Activated CD4-positive, alpha-beta memory T cell treated with anti-CD3 and anti-CD28 coated beads, Interleukin-2, amount 10 ng/mL, durations not matched to agents 7 days and 5 days (primary cell): ENCODE data around the gene VPS54. TPM values are rescaled to one million over a fixed set of nuclear protein-coding genes. Genes with fewer than 3 reads are reported as not detected.
"Not testable (repeated sequence)": the region's sequence is repeated elsewhere in the genome, so short reads cannot be mapped to it uniquely, and the experiment has no call there.

ENCODE experiments used
- CTCF ChIA-PET: fragments of 350-600 bp; sonication (Branson Sonifier 250); formaldehyde crosslinking; loops from one replicate; lab custom pipeline; 2021; ENCODE audit warnings: antibody characterized with exemption, inconsistent platforms; lab: Charles Lee
- POLR2A ChIA-PET: fragments of 350-600 bp; sonication (Branson Sonifier 250); formaldehyde crosslinking; loops from one replicate; lab custom pipeline; 2021; ENCODE audit warnings: antibody characterized with exemption; lab: Charles Lee
- DNase-seq: peaks from one replicate; pipeline ENCODE4 v3.0.0-alpha.2; 2020
- H3K27ac Mint-ChIP-seq: one replicate; pipeline ENCODE4 v1.8.0; 2021; ENCODE audit warnings: mild to moderate bottlenecking, mixed read lengths
- H3K27me3 Mint-ChIP-seq: one replicate; pipeline ENCODE4 v1.8.0; 2021; ENCODE audit warnings: mixed read lengths
- H3K36me3 Mint-ChIP-seq: one replicate; pipeline ENCODE4 v1.8.0; 2021; ENCODE audit warnings: low read depth, mixed read lengths
- H3K4me1 Mint-ChIP-seq: one replicate; pipeline ENCODE4 v1.8.0; 2021; ENCODE audit warnings: mixed read lengths
- H3K4me3 Mint-ChIP-seq: one replicate; pipeline ENCODE4 v1.8.0; 2021; ENCODE audit warnings: mild to moderate bottlenecking, mixed read lengths
- H3K9me3 Mint-ChIP-seq: one replicate; pipeline ENCODE4 v1.8.0; 2021; ENCODE audit warnings: mixed read lengths
- total RNA-seq, 2 experiments: library from RNA; stranded (reverse); gene quantifications; one replicate each; pipeline ENCODE4 v1.2.3, GENCODE V29; 2021

The VPS54 gene
- total RNA-seq, 2 experiments from 2014 or later = 18.8 to 19.2 TPM

DNA sequence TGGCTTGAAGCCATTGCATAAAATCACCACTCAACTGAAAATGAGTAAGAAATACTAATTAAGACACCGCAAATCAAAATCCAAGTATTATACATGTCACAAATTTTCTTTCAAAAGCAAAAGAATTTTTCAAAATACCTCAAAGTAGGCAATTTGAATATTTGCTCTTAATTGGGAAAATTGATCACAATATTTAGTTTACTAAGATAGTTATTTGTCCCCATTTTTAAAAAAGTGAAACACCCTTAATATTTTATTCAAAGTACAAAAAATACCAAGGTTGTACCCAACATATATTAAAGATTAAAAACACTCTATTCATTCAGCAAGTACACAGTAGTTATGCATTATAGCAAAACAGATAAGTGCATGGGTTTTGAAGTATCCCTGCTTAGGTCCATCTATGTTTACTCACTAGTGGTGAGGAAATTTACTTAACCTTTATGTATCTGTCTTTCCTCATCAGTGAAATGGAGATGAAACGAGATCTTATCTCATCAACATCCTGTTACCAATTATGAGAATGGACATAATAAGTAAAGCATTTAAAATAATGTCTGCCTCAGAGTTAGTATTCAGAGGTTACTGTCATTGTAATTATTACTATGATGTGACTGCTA, 35.1 kb downstream of the VPS54 start:
- H3K4me1 Mint-ChIP-seq = peaks cover 22% of the 10 kb centered on the region
- ChIA-PET CTCF (no interaction called here), POLR2A (no interaction called here)
- peaks cover 28% of the 10 kb centered on the region for H3K36me3 Mint-ChIP-seq
- no peaks in the 10 kb centered on the region for H3K27me3 Mint-ChIP-seq
- no peak for DNase-seq
- no peak overlapping the region for H3K4me3 Mint-ChIP-seq
- H3K9me3 Mint-ChIP-seq = no peaks in the 10 kb centered on the region
- no peak overlapping the region for H3K27ac Mint-ChIP-seq

DNA sequence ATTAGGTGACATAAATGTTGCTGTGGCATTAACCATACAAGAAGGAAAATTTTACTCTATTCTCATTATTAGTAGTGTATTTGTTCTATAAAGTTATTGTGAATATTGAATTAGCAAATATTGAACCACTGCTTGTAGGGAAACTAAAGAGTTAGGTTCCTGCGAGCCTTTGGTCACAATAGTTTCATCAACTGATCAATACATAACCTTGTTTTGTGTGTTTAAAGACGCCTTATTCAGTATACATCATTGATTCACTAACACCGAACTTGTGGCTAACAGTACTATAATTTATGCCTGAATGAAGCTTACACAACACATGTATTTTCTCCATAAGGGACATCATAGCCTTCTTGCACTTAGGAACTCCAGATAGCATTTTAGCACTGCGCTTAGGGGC, 36.9 kb downstream of the VPS54 start:
- Mint-ChIP-seq H3K4me3 (no peak overlapping the region), H3K4me1 (peaks cover 35% of the 10 kb centered on the region), H3K36me3 (peaks cover 35% of the 10 kb centered on the region), H3K9me3 (no peaks in the 10 kb centered on the region), H3K27me3 (no peaks in the 10 kb centered on the region), H3K27ac (no peak overlapping the region)
- ChIA-PET POLR2A (interaction anchor here (0.7 kb wide), 1 partner anchor 557 kb away, joined by 5 read pairs; no protein-coding TSS in a partner anchor), CTCF (no interaction called here)
- no peak for DNase-seq

- ChIA-PET CTCF (no interaction called here), POLR2A (no interaction called here)
- Mint-ChIP-seq H3K27me3 (no peaks in the 10 kb centered on the region), H3K4me1 (peaks cover 37% of the 10 kb centered on the region), H3K9me3 (no peaks in the 10 kb centered on the region), H3K36me3 (peaks cover 39% of the 10 kb centered on the region), H3K27ac (no peak overlapping the region), H3K4me3 (no peak overlapping the region)
- no peak for DNase-seq
Observed at GRCh38 chr2:63981702-63982103, 37.5 kb downstream of the VPS54 start.

- Mint-ChIP-seq H3K36me3 (peaks cover 43% of the 10 kb centered on the region), H3K27me3 (no peaks in the 10 kb centered on the region), H3K4me3 (no peak overlapping the region), H3K9me3 (no peaks in the 10 kb centered on the region), H3K4me1 (peaks cover 33% of the 10 kb centered on the region), H3K27ac (no peak overlapping the region)
- DNase-seq = no peak
- POLR2A ChIA-PET = no interaction called here
- CTCF ChIA-PET = no interaction called here
Observed at GRCh38 chr2:63980794-63981193, 38.4 kb downstream of the VPS54 start.

DNA sequence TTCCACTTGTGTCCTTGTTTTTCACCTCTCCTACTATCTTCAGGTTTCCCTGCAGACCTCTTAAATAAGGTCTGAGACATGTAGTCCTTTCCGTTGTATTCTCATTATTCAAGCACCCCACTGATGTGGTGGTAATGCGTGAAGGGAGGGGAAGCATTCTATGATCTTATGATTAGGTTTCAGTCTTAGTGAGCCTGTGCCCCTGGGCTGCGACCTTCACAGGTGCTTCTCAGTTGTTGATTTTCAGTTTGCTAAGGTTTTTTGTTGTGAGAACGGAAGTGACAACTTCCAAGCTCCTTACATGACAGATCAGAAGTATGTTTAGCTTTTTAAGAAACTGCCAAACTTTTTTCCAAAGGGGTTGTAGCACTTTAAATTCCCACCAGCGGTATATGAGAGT, 41.3 kb downstream of the VPS54 start:
- peak; percentile 46 for DNase-seq
- Mint-ChIP-seq H3K27ac (peak overlapping the region; percentile 55), H3K27me3 (no peaks in the 10 kb centered on the region), H3K36me3 (peaks cover 56% of the 10 kb centered on the region), H3K4me3 (no peak overlapping the region), H3K4me1 (peaks cover 21% of the 10 kb centered on the region), H3K9me3 (no peaks in the 10 kb centered on the region)
- ChIA-PET CTCF (interaction anchor here (1.2 kb wide), 1 partner anchor 9 kb away, joined by 5 read pairs; no protein-coding TSS in a partner anchor), POLR2A (interaction anchor here (1.0 to 1.2 kb wide), 4 partner anchors 9 to 44 kb away, joined by 3 to 4 read pairs (median 3); partner anchors contain the start of gene VPS54)

GRCh38 chr2:63976125-63976510, 43.1 kb downstream of the VPS54 start:
- POLR2A ChIA-PET = interaction anchor here (1.9 kb wide), 1 partner anchor 10 kb away, joined by 4 read pairs; no protein-coding TSS in a partner anchor
- CTCF ChIA-PET = interaction anchor here (0.5 kb wide), 1 partner anchor 694 kb away, joined by 3 read pairs; no protein-coding TSS in a partner anchor
- H3K4me3 Mint-ChIP-seq = no peak overlapping the region
- H3K27me3 Mint-ChIP-seq = no peaks in the 10 kb centered on the region
- peaks cover 52% of the 10 kb centered on the region for H3K36me3 Mint-ChIP-seq
- no peak for DNase-seq
- no peak overlapping the region for H3K27ac Mint-ChIP-seq
- H3K9me3 Mint-ChIP-seq = no peaks in the 10 kb centered on the region
- H3K4me1 Mint-ChIP-seq = peaks cover 19% of the 10 kb centered on the region

- Mint-ChIP-seq H3K4me3 (no peak overlapping the region), H3K36me3 (peaks cover 52% of the 10 kb centered on the region), H3K4me1 (peaks cover 19% of the 10 kb centered on the region), H3K27ac (no peak overlapping the region), H3K27me3 (no peaks in the 10 kb centered on the region), H3K9me3 (no peaks in the 10 kb centered on the region)
- ChIA-PET CTCF (interaction anchor here (0.5 kb wide), 1 partner anchor 695 kb away, joined by 3 read pairs; no protein-coding TSS in a partner anchor), POLR2A (interaction anchor here (1.9 kb wide), 1 partner anchor 11 kb away, joined by 4 read pairs; no protein-coding TSS in a partner anchor)
- DNase-seq = no peak
Observed at GRCh38 chr2:63975437-63976124, 43.6 kb downstream of the VPS54 start.

- DNase-seq, H3K4me3 Mint-ChIP-seq, H3K27me3 Mint-ChIP-seq, CTCF ChIA-PET, H3K27ac Mint-ChIP-seq, H3K9me3 Mint-ChIP-seq: not testable (repeated sequence)
- Mint-ChIP-seq H3K4me1 (peaks cover 19% of the 10 kb centered on the region), H3K36me3 (peaks cover 48% of the 10 kb centered on the region)
- POLR2A ChIA-PET = interaction anchor here (1.9 kb wide), 1 partner anchor 11 kb away, joined by 4 read pairs; no protein-coding TSS in a partner anchor
Observed at GRCh38 chr2:63975036-63975435, 44.2 kb downstream of the VPS54 start.

- POLR2A ChIA-PET = no interaction called here
- no peaks in the 10 kb centered on the region for H3K9me3 Mint-ChIP-seq
Observed at GRCh38 chr2:63962186-63962585, 57.0 kb downstream of the VPS54 start.

GRCh38 chr2:63950414-63950813, 68.8 kb downstream of the VPS54 start:
- POLR2A ChIA-PET = no interaction called here
- Mint-ChIP-seq H3K4me1 (no peaks in the 10 kb centered on the region), H3K27ac (no peak overlapping the region), H3K9me3 (peaks cover 16% of the 10 kb centered on the region), H3K36me3 (peaks cover 43% of the 10 kb centered on the region), H3K27me3 (no peaks in the 10 kb centered on the region), H3K4me3 (no peak overlapping the region)
- CTCF ChIA-PET = interaction anchor here (1.5 kb wide), 1 partner anchor 15 kb away, joined by 3 read pairs; no protein-coding TSS in a partner anchor
- no peak for DNase-seq

More at GRCh38 chr2:63962186-63962585, 57.0 kb downstream of the VPS54 start:
- H3K27ac Mint-ChIP-seq = no peak overlapping the region
- DNase-seq = no peak
- no peak overlapping the region for H3K4me3 Mint-ChIP-seq
- no peaks in the 10 kb centered on the region for H3K4me1 Mint-ChIP-seq
- no peaks in the 10 kb centered on the region for H3K27me3 Mint-ChIP-seq
- CTCF ChIA-PET = no interaction called here
- peaks cover 43% of the 10 kb centered on the region for H3K36me3 Mint-ChIP-seq

GRCh38 chr2:63942788-63943187, 76.4 kb downstream of the VPS54 start:
- no peak for DNase-seq
- Mint-ChIP-seq H3K27ac (no peak overlapping the region), H3K27me3 (no peaks in the 10 kb centered on the region), H3K36me3 (peaks cover 46% of the 10 kb centered on the region), H3K4me3 (no peak overlapping the region), H3K9me3 (peaks cover 2% of the 10 kb centered on the region), H3K4me1 (no peaks in the 10 kb centered on the region)
- ChIA-PET CTCF (interaction anchor here (0.6 kb wide), 1 partner anchor 703 kb away, joined by 3 read pairs; no protein-coding TSS in a partner anchor), POLR2A (no interaction called here)

DNA sequence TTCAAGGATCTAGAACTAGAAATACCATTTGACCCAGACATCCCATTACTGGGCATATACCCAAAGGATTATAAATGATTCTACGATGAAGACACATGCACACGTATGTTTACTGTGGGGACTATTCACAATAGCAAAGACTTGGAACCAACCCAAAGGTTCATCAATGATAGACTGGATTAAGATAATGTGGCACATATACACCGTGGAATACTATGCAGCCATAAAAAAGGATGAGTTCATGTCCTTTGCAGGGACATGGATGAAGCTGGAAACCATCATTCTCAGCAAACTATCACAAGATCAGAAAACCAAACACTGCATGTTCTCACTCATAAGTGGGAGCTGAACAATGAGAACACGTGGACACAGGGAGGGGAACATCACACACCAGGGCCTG, 87.1 kb downstream of the VPS54 start:
- CTCF ChIA-PET, H3K9me3 Mint-ChIP-seq, POLR2A ChIA-PET, H3K4me1 Mint-ChIP-seq, DNase-seq, H3K27ac Mint-ChIP-seq, H3K27me3 Mint-ChIP-seq, H3K4me3 Mint-ChIP-seq: not testable (repeated sequence)
- H3K36me3 Mint-ChIP-seq = peaks cover 77% of the 10 kb centered on the region

DNA sequence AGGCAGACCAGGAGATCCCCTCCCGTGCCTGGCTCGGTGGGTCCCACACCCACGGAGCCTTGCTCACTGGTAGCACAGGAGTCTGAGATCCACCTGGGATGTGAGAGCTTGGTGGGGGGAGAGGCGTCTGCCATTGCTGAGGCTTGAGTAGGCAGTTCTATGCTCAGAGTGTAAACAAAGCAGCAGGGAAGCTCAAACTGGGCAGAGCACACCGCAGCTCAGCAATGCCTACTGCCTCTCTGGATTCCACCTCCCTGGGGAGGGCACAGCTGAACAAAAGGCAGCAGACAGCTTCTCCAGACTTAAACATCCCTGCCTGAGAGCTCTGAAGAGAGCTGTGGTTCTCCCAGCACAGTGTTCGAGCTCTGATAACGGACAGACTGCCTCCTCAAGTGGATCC, 92.4 kb downstream of the VPS54 start:
- peaks cover 4% of the 10 kb centered on the region for H3K9me3 Mint-ChIP-seq
- CTCF ChIA-PET = no interaction called here
- no peak for DNase-seq
- no peaks in the 10 kb centered on the region for H3K27me3 Mint-ChIP-seq
- no peaks in the 10 kb centered on the region for H3K4me1 Mint-ChIP-seq
- no peak overlapping the region for H3K4me3 Mint-ChIP-seq
- POLR2A ChIA-PET = no interaction called here
- peaks cover 66% of the 10 kb centered on the region for H3K36me3 Mint-ChIP-seq
- H3K27ac Mint-ChIP-seq = no peak overlapping the region
